K562 (cell line): Measurements from ENCODE around the gene SOD1. TPM values are rescaled to one million over a fixed set of nuclear protein-coding genes. Genes with fewer than 3 reads are reported as not detected.
A peak's percentile ranks its signal among the peaks of the same experiment; 100 is the strongest.

ENCODE experiments used
- CEBPB ChIP-seq: fragments of 450-650 bp; IDR thresholded peaks from 2 replicates; pipeline ENCODE4 v1.6.1; 2016; ENCODE audit warnings: missing genetic modification characterization, missing compliant biosample characterization
- CREB3L1 ChIP-seq: fragments of 450-650 bp; IDR thresholded peaks from 2 replicates; pipeline ENCODE4 v1.6.1; 2014; ENCODE audit warnings: low read depth, mild to moderate bottlenecking, moderate library complexity, borderline replicate concordance
- ERF ChIP-seq: fragments of 450-650 bp; formaldehyde crosslinking; IDR thresholded peaks from 2 replicates; pipeline ENCODE4 v1.4.0; 2020; ENCODE audit warnings: mild to moderate bottlenecking, mixed read lengths
- FOXK1 ChIP-seq: sonication (generic); formaldehyde crosslinking; IDR thresholded peaks from 2 replicates; pipeline ENCODE4 v1.8.0; 2022; ENCODE audit warnings: missing genetic modification reagents, mild to moderate bottlenecking, borderline replicate concordance
- GMEB1 ChIP-seq: fragments of 250-450 bp; sonication (Bioruptor Pico); IDR thresholded peaks from 2 replicates; pipeline ENCODE4 v1.4.0; 2020; ENCODE audit warnings: mild to moderate bottlenecking
- HBP1 ChIP-seq: fragments of 450-650 bp; formaldehyde crosslinking; IDR thresholded peaks from 2 replicates; pipeline ENCODE4 v1.4.0; 2022; ENCODE audit warnings: missing genetic modification characterization
- ILF3 ChIP-seq: fragments of 450-650 bp; IDR thresholded peaks from 2 replicates; pipeline ENCODE4 v1.6.1; 2018; ENCODE audit warnings: antibody characterized with exemption, mild to moderate bottlenecking, moderate library complexity, borderline replicate concordance
- RBM15 ChIP-seq: fragments of 200-400 bp; formaldehyde crosslinking; IDR thresholded peaks from 2 replicates; pipeline ENCODE4 v1.6.1; 2018; ENCODE audit warnings: mild to moderate bottlenecking, low read length, moderate library complexity; ENCODE audit not compliant: insufficient read depth
- SUPT5H ChIP-seq: fragments of 450-650 bp; IDR thresholded peaks from 2 replicates; pipeline ENCODE4 v1.6.1; 2016
- ZFP30 ChIP-seq: fragments of 250-450 bp; sonication (Bioruptor Pico); IDR thresholded peaks from 2 replicates; pipeline ENCODE4 v1.8.0; 2022; ENCODE audit warnings: moderate library complexity, mild to moderate bottlenecking, inconsistent platforms, borderline replicate concordance
- polyA plus RNA-seq, 8 experiments: library from polyadenylated mRNA; depleted of rRNA in 4 of 8; stranded (reverse) in 5 of 8; unstranded in 3 of 8; fragments of >200 nt; fragmentation: Nextera tagmentation in 2 of 8; fragmentation: Illumina TruSeq in 1 of 8; extraction: Ambion mirVana in 2 of 8; extraction: Trizol in 1 of 8; gene quantifications; 2 replicates each; pipeline versions ENCODE4 v1.2.1 to v1.2.3, GENCODE V29; 2011 to 2014; ENCODE audit warnings: inconsistent platforms in 1 of 8, missing spikeins in 1 of 8
- total RNA-seq, 7 experiments: library from RNA; depleted of rRNA in 6 of 7; stranded (reverse); fragments of >200 nt in 6 of 7; fragmentation: Illumina TruSeq in 2 of 7; extraction: Trizol in 2 of 7; gene quantifications; 2 replicates each; pipeline versions ENCODE4 v1.2.1 to v1.2.3, GENCODE V29; 2011 to 2021; ENCODE audit warnings: low replicate concordance in 1 of 7
- TF ChIP-seq, protein P1 (sequence below): fragments of 450-650 bp; formaldehyde crosslinking; IDR thresholded peaks from 2 replicates; pipeline ENCODE4 v1.4.0; 2022; ENCODE audit warnings: missing genetic modification characterization

Gene SOD1
- total and polyA plus RNA-seq, 9 of the 15 experiments (the other 6 are each of a cell fraction or from before 2014, with no cell fraction given): 452 to 1,409 (median 633) TPM

DNA sequence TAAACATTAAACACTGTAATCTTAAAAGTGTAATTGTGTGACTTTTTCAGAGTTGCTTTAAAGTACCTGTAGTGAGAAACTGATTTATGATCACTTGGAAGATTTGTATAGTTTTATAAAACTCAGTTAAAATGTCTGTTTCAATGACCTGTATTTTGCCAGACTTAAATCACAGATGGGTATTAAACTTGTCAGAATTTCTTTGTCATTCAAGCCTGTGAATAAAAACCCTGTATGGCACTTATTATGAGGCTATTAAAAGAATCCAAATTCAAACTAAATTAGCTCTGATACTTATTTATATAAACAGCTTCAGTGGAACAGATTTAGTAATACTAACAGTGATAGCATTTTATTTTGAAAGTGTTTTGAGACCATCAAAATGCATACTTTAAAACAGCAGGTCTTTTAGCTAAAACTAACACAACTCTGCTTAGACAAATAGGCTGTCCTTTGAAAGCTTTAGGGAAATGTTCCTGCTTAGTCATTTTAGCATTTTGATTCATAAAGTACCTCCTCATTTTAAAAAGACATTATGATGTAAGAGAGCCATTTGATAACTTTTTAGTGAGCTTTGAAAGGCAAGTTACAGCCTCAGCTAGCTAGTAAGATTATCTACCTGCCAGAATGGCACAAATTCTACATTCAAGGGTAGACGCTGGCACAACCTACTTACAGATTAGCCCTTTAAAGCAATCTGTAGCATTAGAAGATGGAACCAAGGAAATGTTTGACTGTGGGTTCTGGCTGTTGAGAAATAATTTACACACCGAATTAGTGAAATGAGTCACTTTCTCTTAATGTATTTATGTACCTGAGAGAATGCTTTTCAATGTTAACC lies 9.4 kb downstream of the SOD1 start (continued):
- no peak for TF ChIP-seq CEBPB (tag)
- no peak for TF ChIP-seq GMEB1 (CRISPR knock-in tag)
- TF ChIP-seq, protein P1, sequence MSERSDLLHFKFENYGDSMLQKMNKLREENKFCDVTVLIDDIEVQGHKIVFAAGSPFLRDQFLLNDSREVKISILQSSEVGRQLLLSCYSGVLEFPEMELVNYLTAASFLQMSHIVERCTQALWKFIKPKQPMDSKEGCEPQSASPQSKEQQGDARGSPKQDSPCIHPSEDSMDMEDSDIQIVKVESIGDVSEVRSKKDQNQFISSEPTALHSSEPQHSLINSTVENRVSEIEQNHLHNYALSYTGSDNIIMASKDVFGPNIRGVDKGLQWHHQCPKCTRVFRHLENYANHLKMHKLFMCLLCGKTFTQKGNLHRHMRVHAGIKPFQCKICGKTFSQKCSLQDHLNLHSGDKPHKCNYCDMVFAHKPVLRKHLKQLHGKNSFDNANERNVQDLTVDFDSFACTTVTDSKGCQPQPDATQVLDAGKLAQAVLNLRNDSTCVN (CRISPR knock-in tag): no peak
- 0 out of 2 replicates have a peak, but pooled peaks have one; percentile 56 for TF ChIP-seq ILF3
- 0 out of 2 replicates have a peak, but pooled peaks have one; percentile 47 for TF ChIP-seq HBP1
- 0 out of 2 replicates have a peak, but pooled peaks have one; percentile 10 for TF ChIP-seq ZFP30 (CRISPR knock-in tag)
- TF ChIP-seq CREB3L1: no peak
- no peak for TF ChIP-seq ERF (CRISPR knock-in tag)
- TF ChIP-seq FOXK1 (CRISPR knock-in tag): no peak
- TF ChIP-seq RBM15: no peak
- peak; percentile 58; the same call in 1 of the 2 replicates for TF ChIP-seq SUPT5H
